LNCaP clone FGC (cell line): ENCODE measurements around the gene R3HDM1.
"Not testable (repeated sequence)": the region's sequence is repeated elsewhere in the genome, so short reads cannot be mapped to it uniquely, and the experiment has no call there.

Experiments used
- DNase-seq: peaks from one replicate; pipeline ENCODE4 v3.0.0-alpha.2; 2011; ENCODE audit warnings: low read depth
- H3K4me3 ChIP-seq: 2 replicates; pipeline ENCODE4 v1.5.1; 2011; ENCODE audit warnings: mild to moderate bottlenecking, low read depth, low read length, control low read depth
- CTCF ChIP-seq: IDR thresholded peaks from 2 replicates; pipeline ENCODE4 v1.5.1; 2012; ENCODE audit warnings: mild to moderate bottlenecking; ENCODE audit not compliant: control insufficient read depth, insufficient read depth; ENCODE audit errors: extremely low read depth

Gene R3HDM1

DNA sequence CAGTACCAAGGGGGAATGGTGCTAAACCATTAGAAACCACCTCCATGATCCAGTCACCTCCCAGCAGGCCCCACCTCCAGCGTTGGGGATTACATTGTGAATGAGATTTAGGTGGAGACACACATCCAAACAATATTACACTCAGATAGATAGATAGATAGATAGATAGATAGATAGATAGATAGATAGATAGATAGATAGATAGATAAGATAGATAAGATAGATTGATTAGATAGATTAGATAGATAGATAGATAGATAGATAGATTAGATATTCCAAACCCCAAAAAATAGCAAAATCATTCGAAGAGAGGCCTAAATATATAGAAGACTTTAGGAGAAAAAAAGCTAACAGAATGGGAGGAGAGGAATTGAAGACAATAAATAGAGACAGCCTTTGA is 167.6 kb downstream of the R3HDM1 start:
- no peak for DNase-seq
- no peak for TF ChIP-seq CTCF
- H3K4me3 ChIP-seq = no peak overlapping the region

DNA sequence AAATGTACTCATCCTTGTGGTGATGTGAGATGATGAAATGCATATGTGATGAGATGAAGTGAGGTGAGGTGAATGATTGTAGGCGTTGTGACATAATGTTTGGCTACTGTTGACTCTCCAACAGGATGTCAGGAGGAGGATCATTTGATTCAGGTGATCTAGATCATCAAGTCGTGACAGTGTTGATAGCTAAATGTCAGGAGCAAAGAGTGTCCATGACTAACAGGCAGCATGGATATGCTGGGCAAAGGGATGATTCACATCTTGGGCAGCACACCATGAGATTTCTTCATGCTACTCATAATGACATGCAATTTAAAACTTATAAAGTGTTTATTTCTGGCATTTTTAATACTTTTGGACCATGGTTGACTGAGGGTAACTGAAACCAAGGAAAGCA is 170.2 kb downstream of the R3HDM1 start:
- DNase-seq = no peak
- H3K4me3 ChIP-seq = no peak overlapping the region
- no peak for TF ChIP-seq CTCF

DNA sequence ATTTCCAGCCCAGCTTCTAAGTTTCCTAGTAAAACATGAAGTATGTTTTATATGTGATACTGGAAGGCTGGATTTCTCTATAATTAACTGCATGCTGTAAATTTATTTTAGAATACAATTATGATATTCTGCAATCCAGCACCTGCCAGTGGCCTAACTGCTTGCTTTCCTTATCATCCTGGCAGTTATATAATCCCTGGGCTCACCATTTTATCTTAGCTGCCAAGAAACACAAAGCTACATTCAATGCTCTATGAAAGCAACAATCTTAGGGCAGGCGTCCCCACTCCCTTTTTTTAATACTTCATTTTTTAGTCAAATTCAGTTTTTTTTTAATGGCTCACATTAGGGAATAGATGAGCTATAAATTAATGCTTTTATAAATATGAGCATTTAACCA is 172.0 kb downstream of the R3HDM1 start:
- DNase-seq = no peak
- no peak overlapping the region for H3K4me3 ChIP-seq
- TF ChIP-seq CTCF = no peak

- H3K4me3 ChIP-seq, DNase-seq: not testable (repeated sequence)
These were observed 172.8 kb downstream of the R3HDM1 start for GRCh38 chr2:135704075-135704474.

- H3K4me3 ChIP-seq = no peak overlapping the region
- no peak for DNase-seq
- no peak for TF ChIP-seq CTCF
These were observed 176.9 kb downstream of the R3HDM1 start for GRCh38 chr2:135708159-135708558.

GRCh38 chr2:135709992-135710391 is 178.7 kb downstream of the R3HDM1 start:
- TF ChIP-seq CTCF = peak; percentile 95
- no peak for DNase-seq
- H3K4me3 ChIP-seq = no peak overlapping the region

DNA sequence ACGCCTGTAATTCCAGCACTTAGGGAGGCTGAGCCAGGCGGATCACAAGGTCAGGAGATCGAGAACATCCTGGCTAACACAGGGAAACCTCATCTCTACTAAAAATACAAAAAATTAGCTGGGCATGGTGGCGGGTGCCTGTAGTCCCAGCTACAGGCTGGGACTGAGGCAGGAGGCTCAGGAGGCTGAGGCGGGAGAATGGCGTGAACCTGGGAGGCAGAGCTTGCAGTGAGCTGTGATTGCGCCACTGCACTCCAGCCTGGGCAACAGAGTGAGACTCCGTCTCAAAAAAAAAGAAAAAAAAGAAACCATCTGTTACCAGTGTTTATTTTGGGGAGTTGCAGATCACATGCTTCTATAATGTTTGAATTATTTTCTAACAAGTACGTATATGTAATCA is 183.8 kb downstream of the R3HDM1 start:
- not testable (repeated sequence) for H3K4me3 ChIP-seq, DNase-seq

- no peak for DNase-seq
- no peak overlapping the region for H3K4me3 ChIP-seq
- no peak for TF ChIP-seq CTCF
These were observed 196.9 kb downstream of the R3HDM1 start for GRCh38 chr2:135728064-135728743.
